Activated CD4-positive, alpha-beta T cell treated with anti-CD3 and anti-CD28 coated beads for 48 hours (primary cell): ENCODE measurements around the gene SYT1.

Source experiments
- DNase-seq: peaks from one replicate; pipeline ENCODE4 v3.0.0-alpha.2; 2020

SYT1 gene

DNA sequence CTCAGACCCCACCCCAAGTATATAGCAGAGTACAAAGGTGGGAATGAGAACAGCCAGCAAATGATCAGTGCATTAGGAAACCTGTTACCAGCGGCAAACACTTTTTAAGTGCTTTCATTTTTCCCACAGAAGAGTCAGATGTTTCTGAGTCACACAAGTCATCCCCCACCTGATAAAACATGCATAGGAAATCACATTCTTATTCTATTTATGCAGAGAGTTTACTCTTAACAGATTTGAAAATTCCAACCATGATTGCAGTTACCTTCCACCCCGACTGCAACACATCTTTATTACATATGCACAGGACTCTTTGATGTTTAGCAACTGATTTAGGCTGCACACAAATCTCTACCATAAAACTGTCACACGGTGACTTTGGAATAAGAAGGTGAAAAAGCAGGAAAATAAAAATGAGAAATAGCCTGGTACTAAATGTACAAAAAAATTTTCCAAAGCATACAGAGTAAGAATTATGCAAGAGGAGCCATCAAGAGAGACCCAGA, 589.8 kb downstream of the SYT1 start:
- DNase-seq: no peak

DNA sequence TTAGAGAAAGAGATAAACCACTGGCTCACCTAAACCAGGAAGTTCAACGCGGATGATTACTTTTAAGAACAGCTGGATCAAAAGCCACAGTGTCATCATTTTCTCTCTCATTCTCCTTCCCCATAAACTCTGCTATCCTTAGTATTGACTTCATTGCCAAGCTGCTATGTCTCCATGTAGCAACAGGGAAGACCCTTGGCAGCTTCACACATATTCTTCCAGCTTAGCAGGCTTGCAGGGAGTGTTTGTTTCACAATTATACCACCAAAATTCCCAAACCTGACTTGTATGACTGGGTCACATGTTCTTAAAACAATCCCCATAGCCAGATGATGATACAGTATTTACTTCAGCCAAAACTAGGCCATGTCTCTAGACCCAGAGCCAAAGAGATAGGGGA, 590.7 kb downstream of the SYT1 start:
- DNase-seq: no peak

DNA sequence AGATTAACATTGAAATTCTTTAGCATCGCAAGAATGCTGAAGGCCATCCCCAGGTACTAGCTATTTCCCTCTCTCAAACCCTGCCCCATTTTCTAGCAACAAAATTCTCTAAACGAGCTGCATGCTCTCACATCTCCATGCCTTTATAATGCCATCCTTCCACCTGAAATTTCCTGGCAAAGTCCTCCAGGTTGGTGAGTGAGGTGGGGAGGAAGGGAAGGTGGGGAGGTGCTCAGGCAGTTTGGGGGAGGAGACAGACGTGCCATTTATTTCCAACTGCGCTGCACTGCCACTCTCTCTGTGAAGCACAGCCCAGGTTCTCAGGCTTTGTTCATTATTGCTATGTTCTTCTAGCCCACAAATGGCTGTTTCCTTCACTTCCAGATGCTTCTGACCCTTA, 617.7 kb downstream of the SYT1 start:
- DNase-seq: no peak

DNA sequence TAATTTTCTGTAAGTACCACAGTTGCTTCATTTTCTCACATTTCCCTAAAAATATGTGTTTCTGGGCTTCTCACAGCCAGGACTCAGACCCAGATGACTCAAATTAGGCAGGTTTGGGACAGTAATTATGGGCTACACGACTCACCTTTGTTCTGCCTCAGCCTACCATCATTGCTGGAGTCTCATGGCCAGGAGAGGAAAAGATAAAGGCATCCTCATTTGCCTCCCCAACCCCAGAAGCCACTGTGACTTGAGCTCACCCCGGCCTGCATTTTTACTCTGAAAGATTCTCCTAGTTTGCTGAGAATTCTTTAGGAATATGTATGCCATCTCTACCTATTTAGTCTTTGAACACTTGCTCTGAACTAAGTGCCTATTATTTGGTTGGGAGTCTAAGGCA, 618.3 kb downstream of the SYT1 start:
- no peak for DNase-seq

DNA sequence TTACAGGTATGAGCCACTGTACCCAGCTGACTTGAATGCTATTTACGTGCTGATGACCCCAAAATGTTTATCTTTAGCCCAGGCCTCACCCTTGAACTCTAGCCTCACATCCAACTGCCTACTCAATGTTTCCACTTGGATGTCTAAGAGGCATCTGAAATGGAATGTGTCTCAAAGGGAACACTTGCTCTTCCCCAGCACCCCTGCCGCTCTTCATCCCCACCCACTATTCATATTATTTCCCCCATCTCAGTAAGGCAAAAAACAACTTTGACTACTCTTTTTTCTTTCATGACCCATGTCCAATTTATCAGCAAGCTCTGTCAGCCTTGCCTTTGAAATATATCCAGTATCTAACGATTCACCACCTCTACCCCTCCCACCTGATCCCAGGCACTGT, 621.6 kb downstream of the SYT1 start:
- DNase-seq: no peak

DNA sequence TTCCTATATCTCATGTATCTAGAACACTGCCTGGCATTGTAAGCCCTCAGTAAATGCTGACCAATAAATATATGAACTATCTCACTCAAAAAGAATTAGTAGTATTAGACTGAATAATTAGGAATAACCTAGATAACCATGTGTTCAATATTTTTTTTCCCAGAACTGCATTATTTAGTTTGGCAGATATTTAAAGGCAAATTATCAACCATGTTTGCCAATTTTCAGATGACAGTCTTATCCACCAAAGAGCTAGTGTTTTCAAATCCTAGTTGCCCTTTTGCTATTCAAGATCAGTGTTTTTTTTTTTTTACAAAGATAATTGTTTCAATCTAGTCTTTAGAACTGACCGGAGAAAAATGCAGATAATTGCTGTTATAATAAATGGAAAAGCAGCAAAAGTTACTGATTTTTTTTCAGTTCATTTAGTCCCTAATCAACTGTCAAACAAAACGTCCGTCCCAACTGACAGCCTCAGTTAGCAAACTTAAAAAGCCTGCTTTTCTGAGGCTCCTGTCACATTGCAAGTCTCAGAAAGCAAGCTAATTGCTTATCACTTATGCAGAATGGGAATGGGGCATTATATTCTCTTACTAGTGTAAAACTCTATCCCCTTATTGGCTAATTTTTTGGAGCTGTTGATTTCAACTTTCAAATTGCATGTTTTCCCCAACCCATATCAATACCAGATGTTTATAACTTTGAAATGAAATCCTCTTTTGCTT, 623.0 kb downstream of the SYT1 start:
- DNase-seq: no peak
